Stimulated activated CD8-positive, alpha-beta memory T cell treated with anti-CD3 and anti-CD28 coated beads, Interleukin-15, amount 100 ng/mL, for 4 hours (primary cell): ENCODE results near the gene THOP1.

Experiments
- DNase-seq, 2 donors: peaks; one replicate each; pipeline ENCODE4 v3.0.0-alpha.2; 2020; ENCODE audit warnings: low read depth in 2 of 2

The THOP1 gene

DNA sequence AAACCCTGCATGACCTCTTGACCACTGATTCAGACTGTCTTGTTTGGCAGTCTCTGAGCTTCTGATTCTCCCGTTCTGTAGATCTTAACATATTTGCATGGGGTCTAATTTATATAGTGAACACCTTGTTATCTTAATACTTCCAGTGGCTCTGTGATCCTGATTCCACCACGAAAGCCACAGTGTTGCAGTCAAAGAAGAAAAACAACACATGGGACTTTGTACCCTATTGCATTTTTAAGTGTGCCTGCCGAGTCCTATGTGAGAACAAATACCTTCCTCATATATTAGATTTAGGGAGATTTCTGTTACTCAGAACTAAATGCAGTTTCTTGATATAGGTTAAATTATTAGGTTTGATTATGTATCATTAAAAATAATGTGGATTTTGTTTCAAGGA lies 69.5 kb downstream of the THOP1 start:
- DNase-seq = no peak

DNA sequence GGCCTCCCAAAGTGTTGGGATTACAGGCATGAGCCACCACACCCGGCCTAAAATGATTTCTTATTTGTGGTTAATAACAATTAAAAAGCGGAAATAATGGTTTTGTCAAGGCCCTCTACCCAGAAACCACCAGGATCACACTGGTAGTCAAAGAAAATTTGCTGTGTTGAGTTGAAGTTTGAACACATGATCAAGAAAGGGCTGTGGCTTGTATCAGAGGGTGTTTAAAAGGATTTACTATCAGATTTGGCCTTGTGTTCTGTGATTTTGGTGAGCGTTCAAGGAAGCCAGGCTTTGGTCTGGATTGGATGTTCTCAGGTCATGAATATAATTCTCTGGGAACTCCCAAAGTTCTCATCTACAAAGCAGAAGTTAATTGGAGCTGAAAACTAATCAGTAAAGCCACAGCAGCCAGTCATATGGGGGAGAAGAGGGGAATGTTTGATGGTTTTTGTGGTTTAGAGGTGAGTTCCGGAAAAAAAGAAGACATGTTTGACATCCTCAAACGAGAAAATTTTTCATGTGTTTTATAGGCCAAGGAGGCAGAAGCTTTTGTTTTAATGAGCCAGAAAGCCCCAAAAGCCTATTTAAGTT lies 71.3 kb downstream of the THOP1 start:
- DNase-seq = no peak

DNA sequence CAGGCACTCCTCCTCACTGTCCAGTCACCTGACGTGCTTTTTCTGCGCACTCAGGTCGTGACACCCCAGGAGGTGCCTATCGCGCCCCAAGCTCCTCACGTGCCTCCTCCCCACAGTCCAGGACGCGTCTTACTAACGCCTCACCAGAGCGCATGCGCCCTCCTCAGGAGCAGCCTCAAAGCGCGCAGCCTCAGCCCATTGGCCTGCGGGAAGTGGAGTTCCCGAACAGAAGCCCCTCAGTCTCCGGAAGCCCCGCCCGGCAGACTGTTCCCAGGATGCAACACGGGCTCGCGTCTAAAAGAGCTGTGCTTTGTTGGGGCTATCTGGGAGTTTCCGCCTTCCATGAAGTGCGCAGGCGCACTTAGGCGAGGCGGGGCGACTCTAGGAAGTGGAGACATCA lies 73.6 kb downstream of the THOP1 start:
- no peak for DNase-seq

DNA sequence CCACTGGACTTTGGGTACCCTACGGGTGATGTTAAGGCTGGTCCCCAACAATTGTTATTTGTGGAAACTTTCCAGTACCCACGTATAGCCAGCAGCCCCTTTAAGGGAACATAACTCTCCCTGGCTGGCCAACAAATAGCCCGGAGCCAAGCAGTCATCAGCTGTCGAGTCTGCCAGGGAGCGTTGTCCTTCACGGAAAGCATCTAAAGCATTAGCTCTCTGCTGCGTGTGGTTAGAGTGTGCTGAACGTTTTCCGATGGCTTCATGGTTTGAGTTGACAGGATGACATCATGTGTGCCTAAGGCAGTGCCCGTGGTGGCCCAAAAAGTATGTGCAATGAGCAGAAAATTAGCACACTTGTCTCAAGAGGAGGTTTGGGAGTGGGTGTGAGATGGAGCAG lies 78.5 kb downstream of the THOP1 start:
- no peak for DNase-seq
